ENCODE results near the gene DNAH1.

DNA sequence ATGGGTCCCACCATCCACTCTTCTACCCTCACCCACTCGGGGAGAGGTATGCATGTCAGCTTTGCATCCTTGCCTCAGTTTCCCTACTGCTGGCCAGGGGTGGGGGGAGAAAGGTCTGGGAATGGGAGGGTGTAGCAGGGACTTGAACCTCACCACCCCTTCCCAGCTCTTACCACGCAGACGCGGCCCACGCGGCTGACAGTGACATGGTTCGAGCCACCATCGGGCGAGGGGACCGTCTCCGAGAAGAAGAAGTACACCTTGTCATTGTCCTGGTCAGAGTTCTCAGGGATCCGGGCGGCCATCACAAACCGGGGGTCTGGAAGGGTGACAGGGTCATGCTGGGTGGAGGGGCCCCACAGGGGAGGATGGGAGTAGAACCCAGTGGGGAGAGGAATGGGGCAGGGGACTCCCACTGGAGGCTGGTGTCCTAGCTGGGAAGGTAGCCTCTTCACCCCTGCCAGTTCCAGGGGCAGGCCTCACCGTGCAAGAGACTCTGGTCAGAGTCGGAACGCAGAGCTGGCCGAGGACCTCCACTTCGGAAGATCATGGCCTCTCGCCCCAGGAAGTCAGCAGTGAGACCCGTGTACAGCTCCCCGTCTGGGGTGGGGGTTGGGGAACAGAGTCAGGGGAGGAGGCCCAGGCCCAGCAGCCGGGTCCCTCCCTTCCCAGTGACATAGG, 125.1 kb downstream of the DNAH1 start:
- TF ChIP-seq POLR2A (IDR thresholded peaks at IDR 0.05; ENCODE audit: low read depth, low read length), result no peak
- no peak for TF ChIP-seq POLR2AphosphoS5 (IDR thresholded peaks at IDR 0.05; ENCODE audit: low read depth, low read length)
- no peak for TF ChIP-seq TAF1 (IDR thresholded peaks at IDR 0.05; ENCODE audit: low read depth, low read length)
- TF ChIP-seq POU2F2 (IDR thresholded peaks at IDR 0.05; ENCODE audit: low read depth, low read length), result no peak
- no peak for TF ChIP-seq SPI1 (IDR thresholded peaks at IDR 0.05; ENCODE audit: low read depth, low read length)
